DMS114 treated with DMSO at 0.1 percent for 48 hours (cell line): Measurements from ENCODE around the gene TNFRSF12A.
"Not testable (repeated sequence)": the region's sequence is repeated elsewhere in the genome, so short reads cannot be mapped to it uniquely, and the experiment has no call there.

Experiments
- DNase-seq: peaks from one replicate; lab custom pipeline; 2025; ENCODE audit not compliant: unreplicated experiment; lab: John Stamatoyannopoulos, UW

TNFRSF12A gene

GRCh38 chr16:3045758-3046640 lies 25.8 kb downstream of the TNFRSF12A start, which contains the start of gene MMP25:
Gene MMP25 (plus strand): TSS chr16:3046561. CDS start chr16:3046918, 357 bp downstream.
- DNase-seq = no peak

- no peak for DNase-seq
Observed at GRCh38 chr16:3046641-3047386, 26.6 kb downstream of the TNFRSF12A start.

DNA sequence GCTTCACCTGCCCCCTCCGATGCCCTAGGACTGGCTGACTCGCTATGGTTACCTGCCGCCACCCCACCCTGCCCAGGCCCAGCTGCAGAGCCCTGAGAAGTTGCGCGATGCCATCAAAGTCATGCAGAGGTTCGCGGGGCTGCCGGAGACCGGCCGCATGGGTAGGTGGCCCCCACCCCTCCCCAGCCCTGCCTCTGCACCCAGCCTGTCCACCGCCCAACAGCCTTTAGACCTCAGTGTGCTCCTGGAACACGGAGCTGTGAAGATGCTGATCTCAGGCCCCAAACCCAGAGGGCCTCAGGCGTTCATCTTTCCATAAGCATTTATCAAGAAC lies 27.2 kb downstream of the TNFRSF12A start:
- DNase-seq = no peak

DNA sequence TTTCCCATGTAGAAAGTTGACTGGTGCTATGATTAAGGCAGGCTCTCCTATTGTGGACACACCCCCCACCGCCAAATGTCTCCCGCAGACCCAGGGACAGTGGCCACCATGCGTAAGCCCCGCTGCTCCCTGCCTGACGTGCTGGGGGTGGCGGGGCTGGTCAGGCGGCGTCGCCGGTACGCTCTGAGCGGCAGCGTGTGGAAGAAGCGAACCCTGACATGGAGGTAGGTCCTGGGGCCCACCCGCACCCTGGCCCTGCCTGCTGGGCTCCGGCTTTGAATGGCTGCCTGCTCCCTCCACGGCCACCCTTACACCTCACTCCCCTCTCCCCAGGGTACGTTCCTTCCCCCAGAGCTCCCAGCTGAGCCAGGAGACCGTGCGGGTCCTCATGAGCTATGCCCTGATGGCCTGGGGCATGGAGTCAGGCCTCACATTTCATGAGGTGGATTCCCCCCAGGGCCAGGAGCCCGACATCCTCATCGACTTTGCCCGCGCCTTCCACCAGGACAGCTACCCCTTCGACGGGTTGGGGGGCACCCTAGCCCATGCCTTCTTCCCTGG lies 29.8 kb downstream of the TNFRSF12A start:
- no peak for DNase-seq

DNA sequence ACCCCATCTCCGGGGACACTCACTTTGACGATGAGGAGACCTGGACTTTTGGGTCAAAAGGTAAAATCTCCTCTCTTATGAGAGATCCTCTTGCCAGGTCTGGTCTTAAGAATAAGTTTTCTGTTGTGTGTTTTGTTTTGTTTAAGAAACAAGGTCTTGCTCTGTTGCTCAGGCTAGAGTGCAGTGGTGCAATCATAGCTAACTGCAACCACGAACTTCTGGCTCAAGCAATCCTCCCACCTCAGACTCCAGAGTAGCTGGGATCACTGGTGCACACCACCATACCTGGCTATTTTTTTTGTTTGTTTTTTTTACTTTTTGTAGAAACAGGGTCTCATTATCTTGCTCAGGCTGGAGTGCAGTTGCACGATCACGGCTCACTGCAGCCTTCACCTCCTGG lies 30.3 kb downstream of the TNFRSF12A start:
- no peak for DNase-seq

DNA sequence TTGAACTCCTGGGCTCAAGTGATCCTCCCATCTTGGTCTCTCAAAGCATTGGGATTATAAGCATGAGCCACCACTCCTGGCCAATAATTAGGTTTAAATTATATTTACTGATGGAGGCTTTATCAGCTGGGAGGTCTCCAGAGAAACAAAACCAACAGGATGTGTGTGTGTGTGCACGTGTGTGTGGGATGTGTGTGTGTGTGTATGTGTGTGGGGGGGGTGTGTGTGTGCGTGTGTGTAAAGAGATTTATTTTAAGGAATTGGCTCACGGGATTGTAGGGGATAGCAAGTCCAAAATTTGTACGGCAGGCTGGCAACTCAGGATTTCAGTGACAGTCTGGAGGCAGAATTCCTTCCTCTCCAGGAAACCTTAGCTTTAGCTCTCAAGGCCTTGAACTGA lies 30.8 kb downstream of the TNFRSF12A start:
- DNase-seq = no peak

- no peak for DNase-seq
Observed at GRCh38 chr16:3051494-3051893, 31.3 kb downstream of the TNFRSF12A start.

DNA sequence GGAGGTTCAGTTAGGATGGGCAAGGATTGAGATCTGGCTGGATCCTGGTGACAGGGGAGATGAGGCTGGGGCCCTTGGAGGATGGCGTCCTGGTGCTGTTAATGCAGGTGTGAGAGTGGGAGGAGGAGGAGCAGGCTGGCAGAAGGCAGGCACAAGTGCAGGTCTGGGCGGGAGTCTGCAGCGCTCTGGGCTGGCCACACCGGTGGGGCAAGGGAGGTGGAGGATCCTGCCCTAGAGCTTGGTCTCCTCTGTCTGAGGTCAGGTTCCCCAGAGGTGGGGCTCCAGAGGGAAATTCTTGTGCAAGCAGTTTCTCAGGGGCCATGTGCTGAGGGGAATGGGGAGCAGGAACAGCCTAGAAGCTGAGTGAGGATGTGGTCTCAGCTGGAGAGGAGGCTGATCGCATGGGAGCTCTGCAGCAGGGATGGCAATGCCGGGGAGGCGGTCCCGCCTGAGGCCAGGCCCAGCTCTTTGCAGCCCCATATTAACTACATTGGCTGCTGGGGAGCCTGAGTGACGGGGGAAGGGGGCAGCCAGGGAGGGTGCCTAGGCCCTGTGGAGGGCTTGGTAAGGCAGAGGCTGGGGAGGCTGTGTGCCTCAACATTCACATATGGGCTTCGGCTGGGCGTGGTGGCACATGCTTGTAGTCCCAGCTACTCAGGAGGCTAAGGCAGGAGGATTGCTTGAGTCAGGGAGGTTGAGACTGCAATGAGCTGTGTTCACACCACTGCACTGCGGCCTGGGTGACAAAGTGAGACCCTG lies 32.6 kb downstream of the TNFRSF12A start:
- DNase-seq = not testable (repeated sequence)

- DNase-seq = not testable (repeated sequence)
Observed at GRCh38 chr16:3053330-3053710, 33.2 kb downstream of the TNFRSF12A start.

- no peak for DNase-seq
Observed at GRCh38 chr16:3054965-3055733, 35.0 kb downstream of the TNFRSF12A start.

DNA sequence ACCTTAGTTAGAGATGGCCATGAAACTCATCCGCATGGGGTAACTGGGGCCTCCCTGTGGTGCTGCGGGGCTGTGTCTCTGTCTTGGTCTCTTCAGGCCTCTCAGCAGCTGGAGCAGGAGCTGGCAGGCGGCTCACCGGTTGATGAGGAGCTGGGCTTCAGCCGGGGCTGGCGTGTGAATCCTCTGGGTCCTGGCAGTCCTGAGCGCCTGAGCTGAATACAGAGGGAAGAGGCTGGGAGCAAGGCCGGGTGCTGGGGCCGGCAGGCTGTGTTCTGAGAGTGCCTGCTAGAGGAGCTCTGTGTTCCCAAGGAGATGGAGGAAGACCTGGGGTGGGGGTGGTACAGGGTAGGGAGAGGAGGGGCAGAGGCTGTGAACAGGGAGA lies 35.6 kb downstream of the TNFRSF12A start:
- DNase-seq = not testable (repeated sequence)

- DNase-seq = no peak
Observed at GRCh38 chr16:3056336-3057180, 36.4 kb downstream of the TNFRSF12A start.

GRCh38 chr16:3057181-3058138 lies 37.3 kb downstream of the TNFRSF12A start:
- DNase-seq = no peak

DNA sequence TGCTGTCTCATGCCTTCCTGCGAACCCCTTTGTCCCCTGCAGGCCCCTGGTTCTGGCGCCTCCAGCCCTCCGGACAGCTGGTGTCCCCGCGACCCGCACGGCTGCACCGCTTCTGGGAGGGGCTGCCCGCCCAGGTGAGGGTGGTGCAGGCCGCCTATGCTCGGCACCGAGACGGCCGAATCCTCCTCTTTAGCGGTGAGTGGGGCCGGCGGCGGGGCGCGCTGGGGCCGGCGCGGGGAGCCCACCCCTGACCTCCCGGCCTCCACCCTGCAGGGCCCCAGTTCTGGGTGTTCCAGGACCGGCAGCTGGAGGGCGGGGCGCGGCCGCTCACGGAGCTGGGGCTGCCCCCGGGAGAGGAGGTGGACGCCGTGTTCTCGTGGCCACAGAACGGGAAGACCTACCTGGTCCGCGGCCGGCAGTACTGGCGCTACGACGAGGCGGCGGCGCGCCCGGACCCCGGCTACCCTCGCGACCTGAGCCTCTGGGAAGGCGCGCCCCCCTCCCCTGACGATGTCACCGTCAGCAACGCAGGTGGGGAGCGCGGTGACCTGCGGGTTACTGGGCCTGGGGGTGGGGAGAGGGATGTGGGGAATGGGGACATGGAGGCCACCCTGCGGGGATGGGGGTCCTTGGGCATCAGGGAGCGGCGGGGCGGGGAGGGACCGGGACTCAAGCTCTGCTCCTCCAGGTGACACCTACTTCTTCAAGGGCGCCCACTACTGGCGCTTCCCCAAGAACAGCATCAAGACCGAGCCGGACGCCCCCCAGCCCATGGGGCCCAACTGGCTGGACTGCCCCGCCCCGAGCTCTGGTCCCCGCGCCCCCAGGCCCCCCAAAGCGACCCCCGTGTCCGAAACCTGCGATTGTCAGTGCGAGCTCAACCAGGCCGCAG lies 38.2 kb downstream of the TNFRSF12A start:
- no peak for DNase-seq

GRCh38 chr16:3059041-3059722 lies 39.0 kb downstream of the TNFRSF12A start:
- peak; percentile 26 for DNase-seq

GRCh38 chr16:3059723-3060242 lies 39.6 kb downstream of the TNFRSF12A start:
- no peak for DNase-seq
